Renal cortex interstitium (tissue), 11 donors: ENCODE results near the gene PHTF2. TPM values are rescaled to one million over a fixed set of nuclear protein-coding genes. Genes with fewer than 3 reads are reported as not detected.
"Not testable (repeated sequence)": the region's sequence is repeated elsewhere in the genome, so short reads cannot be mapped to it uniquely, and the experiment has no call there.

ENCODE experiments used
- DNase-seq, 11 donors: peaks; one replicate each; pipeline ENCODE4 v3.0.0-alpha.2; 2013; ENCODE audit warnings: low read depth in 9 of 11, low spot score in 4 of 11; ENCODE audit errors: extremely low read depth in 1 of 11
- polyA plus RNA-seq, 3 donors: library from polyadenylated mRNA; unstranded; fragments of 120-200 nt; gene quantifications; one replicate each; pipeline ENCODE4 v1.2.1, GENCODE V29; 2013; ENCODE audit not compliant: insufficient read length in 3 of 3

Gene PHTF2
- polyA plus RNA-seq, 3 donors = 22.4 to 32.1 (median 25.6) TPM

DNA sequence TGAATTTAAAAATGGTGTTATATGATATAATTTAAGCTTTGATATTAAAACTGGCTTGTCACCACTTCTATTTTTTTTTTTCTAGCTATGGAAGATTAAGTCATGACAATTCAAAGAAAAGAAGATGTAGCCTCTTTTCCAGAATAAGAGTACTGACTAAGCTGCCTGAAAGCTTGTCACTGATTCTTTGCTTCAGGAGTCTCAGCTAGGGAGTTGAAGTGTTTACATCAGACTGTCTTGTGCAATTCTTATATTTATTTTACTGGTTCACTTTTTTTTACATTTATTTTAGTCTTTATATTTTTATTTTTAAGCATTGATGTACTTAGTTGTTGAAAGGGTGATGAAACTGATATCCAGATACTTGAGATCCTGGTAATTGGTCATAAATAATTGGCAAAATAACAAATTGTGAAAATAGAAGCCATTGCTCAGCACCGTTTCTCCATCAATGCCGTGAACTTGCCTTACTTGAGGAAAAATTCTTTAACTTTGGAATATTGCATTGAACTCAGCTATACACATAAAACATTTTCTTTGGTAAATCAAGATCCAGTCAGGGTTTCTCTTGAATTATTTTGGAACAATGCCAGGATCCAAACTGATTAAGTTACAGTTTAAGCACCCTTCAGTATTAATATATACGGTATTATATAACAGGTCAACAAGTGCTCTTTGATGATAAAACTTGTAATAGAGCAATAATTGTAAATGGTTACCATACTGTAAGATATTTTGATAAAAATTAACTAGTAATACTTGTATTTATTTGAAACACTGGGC, 156.4 kb downstream of the PHTF2 start:
- no peak for DNase-seq

GRCh38 chr7:77958436-77958835, 159.9 kb downstream of the PHTF2 start:
- no peak for DNase-seq

DNA sequence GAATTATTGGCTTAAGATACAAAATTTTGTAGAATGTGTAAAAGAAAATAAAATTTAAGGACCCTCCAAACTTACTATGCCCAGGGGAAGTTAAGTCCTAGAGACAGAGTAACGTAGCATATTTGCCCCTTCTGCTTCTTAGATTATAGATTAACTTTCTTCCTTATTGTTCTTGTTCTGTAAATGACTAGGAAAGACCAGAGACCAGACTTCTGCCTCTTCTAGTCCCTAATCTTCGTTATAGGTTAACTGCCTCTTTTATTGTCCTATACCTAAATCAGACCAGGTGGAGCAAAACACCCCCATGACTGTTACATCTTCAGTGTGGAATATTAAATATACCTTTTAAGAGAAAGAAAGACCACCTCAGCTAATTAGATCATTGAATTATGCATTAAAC, 160.5 kb downstream of the PHTF2 start:
- DNase-seq = no peak

DNA sequence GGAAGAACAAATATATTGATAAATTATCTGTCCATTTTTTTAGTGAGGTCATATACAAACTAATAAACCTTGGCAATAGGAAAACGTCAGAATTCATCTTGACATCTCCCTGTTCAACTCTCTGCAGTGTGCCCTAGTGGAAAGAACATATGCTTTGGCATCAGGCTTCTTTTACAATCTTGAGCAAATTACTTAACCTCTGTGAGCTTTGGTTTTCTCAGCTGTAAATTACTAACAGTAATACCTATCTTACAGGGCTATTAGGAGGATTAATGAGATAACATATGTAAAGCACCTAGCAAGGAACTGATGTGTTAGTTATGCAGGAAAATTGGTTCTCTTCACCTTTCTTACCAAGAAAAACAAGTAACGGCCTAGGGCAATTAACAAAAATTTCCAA, 161.8 kb downstream of the PHTF2 start:
- no peak for DNase-seq

DNA sequence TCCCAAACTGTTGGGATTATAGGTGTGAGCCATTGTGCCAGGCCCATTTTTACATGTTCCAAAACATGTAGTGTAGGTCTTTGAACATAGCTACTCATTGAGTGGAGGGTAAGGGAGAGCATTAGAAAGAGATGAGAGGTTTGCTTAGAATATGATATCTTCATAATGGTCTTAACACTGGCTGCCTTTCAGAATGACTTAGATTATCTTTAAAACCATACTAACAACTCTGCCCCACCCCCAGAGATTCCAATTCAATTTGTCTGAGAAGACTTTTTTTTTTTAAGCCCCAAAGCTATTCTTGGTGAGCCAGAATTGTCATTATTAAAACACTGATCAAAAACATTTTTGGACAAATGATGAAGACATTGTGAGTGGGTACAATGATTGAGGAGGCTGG, 168.9 kb downstream of the PHTF2 start:
- DNase-seq = no peak

GRCh38 chr7:77971726-77972125, 173.2 kb downstream of the PHTF2 start:
- DNase-seq = no peak

GRCh38 chr7:77975672-77976480, 177.3 kb downstream of the PHTF2 start:
- DNase-seq = no peak

DNA sequence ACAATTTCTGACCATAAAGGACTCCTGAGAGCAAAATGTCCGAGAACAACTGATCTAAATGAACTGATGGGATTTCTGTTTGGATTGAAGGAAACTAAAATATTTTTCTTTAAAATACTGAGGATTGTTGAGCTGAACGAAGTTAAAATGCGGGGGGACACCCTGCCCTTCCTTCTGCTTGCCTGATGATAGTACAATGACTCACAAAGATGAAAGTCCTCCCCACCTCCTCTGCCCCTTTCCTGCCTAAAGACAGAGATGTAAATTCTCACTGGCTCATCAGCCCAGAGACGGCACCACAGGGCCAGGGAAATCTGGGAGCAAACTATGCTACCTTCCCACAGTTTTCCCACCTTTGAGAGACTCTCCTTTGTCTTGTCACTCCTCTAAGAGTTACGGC, 180.6 kb downstream of the PHTF2 start:
- no peak for DNase-seq

GRCh38 chr7:77980087-77980713, 181.6 kb downstream of the PHTF2 start:
- DNase-seq = no peak

- no peak for DNase-seq
Measured at GRCh38 chr7:77982926-77983550, 184.5 kb downstream of the PHTF2 start.

DNA sequence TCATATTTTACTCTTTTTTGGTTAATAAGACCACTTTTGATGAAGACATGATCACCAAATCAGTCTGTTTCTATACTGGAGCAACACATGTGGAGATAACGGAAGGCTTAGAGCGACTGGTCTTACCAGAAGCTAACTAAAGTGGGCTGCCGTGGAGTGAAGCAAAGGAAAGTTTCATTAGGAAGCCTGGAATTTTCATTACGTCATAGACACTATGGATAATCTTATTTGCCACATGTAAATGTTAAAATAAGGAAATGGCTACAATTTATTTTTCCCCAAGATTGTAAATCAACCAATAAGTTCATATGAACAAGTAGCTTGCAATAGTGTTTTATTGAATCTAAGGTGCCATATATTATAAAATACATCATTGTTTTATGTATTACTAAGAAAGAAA, 185.4 kb downstream of the PHTF2 start:
- no peak for DNase-seq

GRCh38 chr7:77985232-77985973, 186.8 kb downstream of the PHTF2 start:
- DNase-seq = no peak

- DNase-seq = no peak
Measured at GRCh38 chr7:77985974-77986339, 187.4 kb downstream of the PHTF2 start.

DNA sequence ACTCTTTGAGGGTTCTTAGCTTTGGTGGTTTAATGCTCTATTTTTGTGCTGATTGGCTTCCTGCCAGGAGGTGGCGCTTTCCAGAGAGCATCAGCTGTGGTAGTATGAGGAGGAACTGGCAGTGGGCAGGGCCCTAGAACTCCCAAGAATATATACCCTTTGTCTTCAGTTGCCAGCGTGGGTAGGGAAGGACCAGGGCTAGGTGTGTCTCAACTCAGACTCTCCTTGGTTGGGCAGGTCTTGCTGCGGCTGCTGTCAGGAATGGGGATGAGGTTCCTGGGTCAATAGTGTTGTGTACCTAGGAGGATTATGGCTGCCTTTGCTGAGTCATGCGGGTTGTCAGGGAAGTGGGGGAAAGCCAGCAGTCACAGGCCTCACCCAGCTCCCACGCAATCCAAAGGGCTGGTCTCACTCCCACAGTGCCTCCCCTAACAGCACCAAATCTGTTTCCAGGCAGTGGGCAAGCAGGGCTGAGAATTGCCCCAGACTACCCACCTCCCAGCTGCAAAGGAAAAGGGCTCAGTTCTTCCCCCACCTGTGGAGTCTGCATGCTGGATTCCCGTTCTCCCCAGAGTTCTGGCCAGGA, 191.5 kb downstream of the PHTF2 start:
- DNase-seq = no peak

DNA sequence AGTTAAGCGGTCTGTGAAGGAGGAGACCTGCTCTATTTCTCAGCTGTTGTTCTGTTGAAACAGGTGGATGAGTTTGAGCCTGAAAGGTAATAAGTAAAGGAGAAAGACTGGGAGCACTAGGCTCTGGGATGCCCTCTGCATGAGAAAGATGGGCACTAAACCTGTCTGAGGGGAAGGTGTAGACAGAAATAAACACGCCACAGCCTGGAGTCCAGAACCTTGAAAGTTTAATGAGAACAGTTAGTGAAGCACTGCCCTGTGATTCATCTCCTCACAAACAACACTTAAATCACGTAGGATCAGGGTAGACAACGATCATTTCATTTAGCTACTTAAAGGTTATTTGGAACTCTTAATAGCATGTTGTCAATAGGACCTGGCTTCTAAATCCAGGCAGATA, 193.1 kb downstream of the PHTF2 start:
- no peak for DNase-seq

DNA sequence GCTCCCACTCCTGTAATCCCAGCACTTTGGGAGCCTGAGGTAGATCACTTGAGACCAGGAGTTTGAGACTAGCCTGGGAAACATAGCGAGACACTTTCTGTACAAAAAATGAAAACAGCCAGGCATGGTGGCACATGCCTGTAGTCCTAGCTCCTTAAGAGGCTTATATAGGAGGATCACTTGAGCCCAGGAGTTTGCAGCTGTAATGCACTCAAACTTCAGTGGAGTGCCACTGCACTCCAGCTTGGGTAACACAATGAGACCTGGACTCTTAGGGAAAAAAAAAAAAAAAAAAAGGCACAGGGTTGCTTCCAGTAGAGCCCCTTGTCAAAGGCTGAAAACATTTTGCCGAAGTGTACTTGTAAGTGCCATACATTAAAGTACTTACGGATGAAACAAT, 195.3 kb downstream of the PHTF2 start:
- no peak for DNase-seq

- DNase-seq = no peak
Measured at GRCh38 chr7:77995717-77996116, 197.1 kb downstream of the PHTF2 start.

GRCh38 chr7:77999168-77999567, 200.6 kb downstream of the PHTF2 start:
- DNase-seq = not testable (repeated sequence)

DNA sequence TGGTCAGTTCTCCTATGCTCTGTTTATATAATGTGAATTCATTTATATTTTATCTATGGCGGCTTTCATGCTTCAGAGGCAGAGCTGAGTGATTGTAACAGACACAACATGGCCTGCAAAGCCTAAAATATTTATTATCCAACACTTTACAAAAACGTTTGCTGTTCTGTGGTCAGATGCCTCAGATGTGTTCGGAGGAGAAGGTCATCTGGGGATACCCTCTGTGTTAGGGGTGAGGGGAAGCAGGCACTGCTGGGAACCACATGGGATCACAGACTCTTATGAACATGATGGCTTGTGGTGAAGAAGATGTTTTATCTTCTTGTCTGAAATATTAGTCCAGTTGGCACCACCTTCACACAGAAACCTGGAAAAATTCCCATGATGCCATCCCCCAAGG, 203.4 kb downstream of the PHTF2 start:
- DNase-seq = no peak
